H1 (cell line): Measurements from ENCODE around the gene PLPP7. TPM values are rescaled to one million over a fixed set of nuclear protein-coding genes. Genes with fewer than 3 reads are reported as not detected.

ENCODE experiments used
- CREB1 ChIP-seq: IDR thresholded peaks from 2 replicates; pipeline ENCODE4 v1.6.1; 2012; ENCODE audit warnings: inconsistent platforms
- CTCF ChIP-seq, 3 experiments: IDR thresholded peaks; 1 replicate in 2 of 3; 2 replicates in 1 of 3; pipeline versions ENCODE4 v1.5.1 to v1.6.1; 2011; ENCODE audit warnings: low read length in 3 of 3, mild to moderate bottlenecking in 3 of 3, inconsistent platforms in 2 of 3, low read depth in 1 of 3, moderate library complexity in 1 of 3; ENCODE audit not compliant: insufficient read depth in 1 of 3; ENCODE audit errors: control extremely low read depth in 1 of 3
- KDM4A ChIP-seq: IDR thresholded peaks from one replicate; pipeline ENCODE4 v1.7.1; 2012; ENCODE audit warnings: low read depth, mild to moderate bottlenecking, moderate library complexity, low read length, inconsistent platforms; ENCODE audit not compliant: severe bottlenecking
- NRF1 ChIP-seq: IDR thresholded peaks from 2 replicates; pipeline ENCODE4 v1.6.1; 2011; ENCODE audit warnings: mild to moderate bottlenecking, low read depth, low read length, improper control_type of control experiment
- SIRT6 ChIP-seq: IDR thresholded peaks from one replicate; pipeline ENCODE4 v1.7.1; 2012; ENCODE audit warnings: low read length, inconsistent platforms
- TAF1 ChIP-seq: IDR thresholded peaks from 2 replicates; pipeline ENCODE4 v1.6.1; 2011; ENCODE audit warnings: mild to moderate bottlenecking, low read depth, low read length
- polyA plus RNA-seq, 7 experiments: library from polyadenylated mRNA; depleted of rRNA in 3 of 7; stranded (reverse) in 5 of 7; unstranded in 2 of 7; fragments of >200 nt in 5 of 7; fragments of 200-250 nt in 2 of 7; gene quantifications; 1 replicate in 5 of 7; 2 replicates in 1 of 7; 4 replicates in 1 of 7; pipeline versions ENCODE4 v1.2.1 to v1.2.3, GENCODE V29; 2011 to 2013; ENCODE audit warnings: missing spikeins in 2 of 7, mixed read lengths in 2 of 7
- total RNA-seq: library from RNA; stranded (reverse); fragmentation: NEBNext Ultra II Directional; extraction: Animal tissue kit (Norgen Biotek cat#: 25700); gene quantifications from 2 replicates; pipeline ENCODE4 v1.2.1, GENCODE V29; 2021

Gene PLPP7
- total and polyA plus RNA-seq, 2 of the 8 experiments (the other 6 are each of a cell fraction or from before 2014, with no cell fraction given) = 3.4 to 3.9 TPM

- no peak for TF ChIP-seq SIRT6
- no peak for TF ChIP-seq KDM4A
- no peak for TF ChIP-seq CREB1
- TF ChIP-seq NRF1 = no peak
- TF ChIP-seq TAF1 = no peak
- TF ChIP-seq CTCF (IDR thresholded peaks at IDR 0.05; ENCODE audit: control extremely low read depth in 1 of 3, insufficient read depth in 1 of 3, low read depth in 1 of 3, low read length in 3 of 3) = no peak
Observed at GRCh38 chr9:131258186-131258585, 31.3 kb upstream of the PLPP7 start (continued).
